ENCODE data around the gene DDR2. TPM values are rescaled to one million over a fixed set of nuclear protein-coding genes. Genes with fewer than 3 reads are reported as not detected.

DDR2 gene
- polyA plus RNA-seq, 3 donors = 0.07 TPM; not detected in 2

DNA sequence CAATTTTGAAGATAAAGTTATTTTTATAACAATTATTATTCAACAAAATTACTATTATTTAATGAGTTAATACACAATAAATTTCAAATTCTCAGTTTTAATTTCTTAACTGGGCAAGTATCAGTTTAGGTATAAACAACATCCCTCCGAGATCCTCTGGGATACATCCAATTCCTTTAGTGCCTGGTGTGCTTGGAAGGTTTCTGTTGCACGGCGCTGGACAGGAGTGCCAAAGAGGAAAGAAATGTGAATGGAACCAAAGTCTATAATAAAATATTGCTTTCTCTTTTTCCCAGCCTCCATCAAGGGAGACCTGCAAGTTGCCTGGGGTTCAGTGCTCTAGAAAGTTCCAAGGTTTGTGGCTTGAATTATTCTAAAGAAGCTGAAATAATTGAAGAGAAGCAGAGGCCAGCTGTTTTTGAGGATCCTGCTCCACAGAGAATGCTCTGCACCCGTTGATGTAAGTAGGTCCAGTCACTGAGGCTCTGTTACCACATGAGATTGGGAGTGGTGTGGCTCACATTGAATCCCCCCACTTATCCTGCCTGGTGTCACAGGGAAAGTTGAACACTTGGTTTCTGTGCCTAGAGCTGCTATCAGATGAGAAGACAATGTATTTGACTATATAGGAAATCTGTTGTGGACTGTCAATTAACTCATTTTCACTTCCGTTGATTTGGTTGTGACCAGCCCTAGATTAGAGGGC lies 22.8 kb downstream of the DDR2 start:
- no peak overlapping the region for H3K4me2 ChIP-seq (replicated peaks; ENCODE audit: extremely low read depth, low read length, poor library complexity, severe bottlenecking)
- no peak overlapping the region for H3K9ac ChIP-seq (ENCODE audit: insufficient read depth, low read length, poor library complexity, severe bottlenecking)
- H3K36me3 ChIP-seq (replicated peaks in 1 of 2; ENCODE audit: control insufficient read depth in 1 of 2, insufficient read depth in 2 of 2, low read length in 2 of 2) = no peaks in the 10 kb centered on the region
- no peaks in the 10 kb centered on the region for H3K4me1 ChIP-seq (ENCODE audit: control insufficient read depth in 1 of 2, insufficient read depth in 2 of 2, low read length in 2 of 2)
- no peak for DNase-seq
- H3K4me1 Mint-ChIP-seq = no peaks in the 10 kb centered on the region
- no peak overlapping the region for H3K4me3 ChIP-seq (replicated peaks in 1 of 3; ENCODE audit: low read depth in 2 of 3, low read length in 3 of 3)
- no peak overlapping the region for H3K27ac ChIP-seq (ENCODE audit: low read depth in 1 of 2, low read length in 2 of 2)
- no peaks in the 10 kb centered on the region for H3K27me3 ChIP-seq (ENCODE audit: control insufficient read depth in 2 of 2, insufficient read depth in 2 of 2, low read length in 2 of 2)
- H3K4me3 Mint-ChIP-seq = no peak overlapping the region
- H3K27me3 Mint-ChIP-seq (ENCODE audit: low read depth in 3 of 3) = peaks cover 1 to 6% (median 3%) of the 10 kb centered on the region in 3 donors
- TF ChIP-seq, protein P1, sequence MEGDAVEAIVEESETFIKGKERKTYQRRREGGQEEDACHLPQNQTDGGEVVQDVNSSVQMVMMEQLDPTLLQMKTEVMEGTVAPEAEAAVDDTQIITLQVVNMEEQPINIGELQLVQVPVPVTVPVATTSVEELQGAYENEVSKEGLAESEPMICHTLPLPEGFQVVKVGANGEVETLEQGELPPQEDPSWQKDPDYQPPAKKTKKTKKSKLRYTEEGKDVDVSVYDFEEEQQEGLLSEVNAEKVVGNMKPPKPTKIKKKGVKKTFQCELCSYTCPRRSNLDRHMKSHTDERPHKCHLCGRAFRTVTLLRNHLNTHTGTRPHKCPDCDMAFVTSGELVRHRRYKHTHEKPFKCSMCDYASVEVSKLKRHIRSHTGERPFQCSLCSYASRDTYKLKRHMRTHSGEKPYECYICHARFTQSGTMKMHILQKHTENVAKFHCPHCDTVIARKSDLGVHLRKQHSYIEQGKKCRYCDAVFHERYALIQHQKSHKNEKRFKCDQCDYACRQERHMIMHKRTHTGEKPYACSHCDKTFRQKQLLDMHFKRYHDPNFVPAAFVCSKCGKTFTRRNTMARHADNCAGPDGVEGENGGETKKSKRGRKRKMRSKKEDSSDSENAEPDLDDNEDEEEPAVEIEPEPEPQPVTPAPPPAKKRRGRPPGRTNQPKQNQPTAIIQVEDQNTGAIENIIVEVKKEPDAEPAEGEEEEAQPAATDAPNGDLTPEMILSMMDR (IDR thresholded peaks at IDR 0.05) = no peak
- H3K36me3 Mint-ChIP-seq = no peaks in the 10 kb centered on the region
- H3K9me3 Mint-ChIP-seq = peaks cover 0 to 5% (median 2%) of the 10 kb centered on the region in 7 donors
- H3K9me3 ChIP-seq (replicated peaks in 1 of 2; ENCODE audit: control insufficient read depth in 1 of 2, insufficient read depth in 1 of 2, low read length in 2 of 2) = no peaks in the 10 kb centered on the region
- no peak overlapping the region for H2AFZ ChIP-seq (ENCODE audit: insufficient read depth, low read depth, low read length, poor library complexity, severe bottlenecking)
- WGBS (ENCODE audit: insufficient coverage) = 100% methylated on average over 1 of the region's 5 CpGs
- no peaks in the 10 kb centered on the region for H4K20me1 ChIP-seq (ENCODE audit: insufficient read depth, low read length)
- no peaks in the 10 kb centered on the region for H3K79me2 ChIP-seq (ENCODE audit: insufficient read depth, low read length)
- no peak overlapping the region for H3K27ac Mint-ChIP-seq
- intact Hi-C loops (cut with micrococcal nuclease) = no loop called here

DNA sequence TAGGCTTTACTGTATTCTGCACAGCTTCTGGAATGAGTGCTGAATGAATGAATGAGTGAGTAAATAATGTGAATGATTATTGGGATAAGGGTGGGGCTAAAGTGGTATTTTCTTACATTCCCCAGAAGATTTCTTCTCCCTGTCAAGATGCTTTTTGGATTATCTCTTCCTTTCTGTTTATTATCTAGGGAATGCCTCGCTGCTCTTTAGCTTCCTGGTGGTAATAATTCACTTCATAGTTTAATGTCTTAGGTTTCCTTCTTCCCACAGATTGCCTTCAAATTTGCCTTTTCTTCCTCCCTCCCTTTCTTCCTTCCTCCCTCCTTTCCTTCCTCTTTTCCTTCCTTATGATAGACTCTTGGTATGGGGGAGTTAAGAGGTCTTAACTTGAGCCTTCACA lies 24.0 kb downstream of the DDR2 start:
- no peak overlapping the region for H3K4me3 ChIP-seq (replicated peaks in 1 of 3; ENCODE audit: low read depth in 2 of 3, low read length in 3 of 3)
- no peak overlapping the region for H3K4me2 ChIP-seq (replicated peaks; ENCODE audit: extremely low read depth, low read length, poor library complexity, severe bottlenecking)
- H3K27ac ChIP-seq (ENCODE audit: low read depth in 1 of 2, low read length in 2 of 2) = no peak overlapping the region
- peaks cover 0 to 4% (median 3%) of the 10 kb centered on the region in 3 donors for H3K27me3 Mint-ChIP-seq (ENCODE audit: low read depth in 3 of 3)
- peaks cover 0 to 3% (median 0%) of the 10 kb centered on the region in 7 donors for H3K9me3 Mint-ChIP-seq
- H3K9ac ChIP-seq (ENCODE audit: insufficient read depth, low read length, poor library complexity, severe bottlenecking) = no peak overlapping the region
- no peaks in the 10 kb centered on the region for H4K20me1 ChIP-seq (ENCODE audit: insufficient read depth, low read length)
- no peaks in the 10 kb centered on the region for H3K36me3 ChIP-seq (replicated peaks in 1 of 2; ENCODE audit: control insufficient read depth in 1 of 2, insufficient read depth in 2 of 2, low read length in 2 of 2)
- no peak overlapping the region for H3K4me3 Mint-ChIP-seq
- H3K9me3 ChIP-seq (replicated peaks in 1 of 2; ENCODE audit: control insufficient read depth in 1 of 2, insufficient read depth in 1 of 2, low read length in 2 of 2) = no peaks in the 10 kb centered on the region
- TF ChIP-seq, protein P1 (IDR thresholded peaks at IDR 0.05) = no peak
- no peaks in the 10 kb centered on the region for H3K36me3 Mint-ChIP-seq
- intact Hi-C loops (cut with micrococcal nuclease) = no loop called here
- H3K27ac Mint-ChIP-seq = no peak overlapping the region
- H3K27me3 ChIP-seq (ENCODE audit: control insufficient read depth in 2 of 2, insufficient read depth in 2 of 2, low read length in 2 of 2) = no peaks in the 10 kb centered on the region
- H3K4me1 Mint-ChIP-seq = no peaks in the 10 kb centered on the region
- H3K4me1 ChIP-seq (ENCODE audit: control insufficient read depth in 1 of 2, insufficient read depth in 2 of 2, low read length in 2 of 2) = no peaks in the 10 kb centered on the region
- H3K79me2 ChIP-seq (ENCODE audit: insufficient read depth, low read length) = no peaks in the 10 kb centered on the region
- no peak overlapping the region for H2AFZ ChIP-seq (ENCODE audit: insufficient read depth, low read depth, low read length, poor library complexity, severe bottlenecking)
- WGBS (ENCODE audit: insufficient coverage) = 80% methylated on average over 1 of the region's 1 CpG
- no peak for DNase-seq

All from CD14-positive monocyte (primary cell).